ENCODE measurements around the gene WNK2.

GRCh38 chr9:93296889-93297480 lies 113.0 kb downstream of the WNK2 start:
- no peak for TF ChIP-seq CTCF (IDR thresholded peaks at IDR 0.05)
- TF ChIP-seq POLR2A (IDR thresholded peaks at IDR 0.05), result no peak

All from adrenal gland (tissue), 5 donors.